HEK293 (cell line): ENCODE data around the gene DNMT3A.

Source experiments
- ZBTB8A ChIP-seq: fragments of 450-650 bp; formaldehyde crosslinking; IDR thresholded peaks from 2 replicates; pipeline ENCODE4 v1.5.1; 2016; ENCODE audit warnings: missing biosample characterization, missing genetic modification characterization
- ZNF610 ChIP-seq: fragments of 450-650 bp; formaldehyde crosslinking; IDR thresholded peaks from 2 replicates; pipeline ENCODE4 v1.5.1; 2016; ENCODE audit warnings: missing biosample characterization, missing genetic modification characterization, borderline replicate concordance
- ZXDB ChIP-seq: fragments of 450-650 bp; formaldehyde crosslinking; IDR thresholded peaks from 2 replicates; pipeline ENCODE4 v1.5.1; 2016; ENCODE audit warnings: missing biosample characterization, missing genetic modification characterization
- TF ChIP-seq, protein P1 (sequence below): fragments of 450-650 bp; formaldehyde crosslinking; IDR thresholded peaks from 2 replicates; pipeline ENCODE4 v1.5.1; 2016; ENCODE audit warnings: missing biosample characterization, missing genetic modification characterization
- TF ChIP-seq, protein P2 (sequence below): fragments of 450-650 bp; formaldehyde crosslinking; IDR thresholded peaks from 2 replicates; pipeline ENCODE4 v1.5.1; 2016; ENCODE audit warnings: missing biosample characterization, missing genetic modification characterization

DNA sequence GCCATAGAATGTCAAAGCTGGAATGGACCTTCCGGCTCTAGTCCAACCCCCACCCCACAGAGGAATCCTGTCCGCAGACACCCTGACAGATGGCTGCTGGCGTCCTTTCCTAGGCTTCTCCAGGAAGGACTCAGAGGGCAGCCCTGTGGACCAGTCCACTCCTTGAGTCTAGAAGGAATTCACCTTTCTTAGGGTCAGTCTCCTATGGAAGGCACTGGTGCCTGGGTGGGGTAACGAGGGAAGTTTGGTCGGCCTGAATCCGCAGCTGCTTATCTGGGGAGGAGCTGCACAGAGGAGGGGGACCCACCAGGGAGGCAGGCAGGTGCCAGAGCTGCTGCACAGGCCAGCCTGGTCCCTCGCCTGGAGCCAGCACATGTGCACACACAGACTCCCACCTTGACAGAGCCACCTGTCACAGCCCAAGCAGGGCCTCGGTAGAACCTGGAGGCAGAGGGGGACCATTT is 2.5 kb downstream of the DNMT3A start:
- TF ChIP-seq, protein P1, sequence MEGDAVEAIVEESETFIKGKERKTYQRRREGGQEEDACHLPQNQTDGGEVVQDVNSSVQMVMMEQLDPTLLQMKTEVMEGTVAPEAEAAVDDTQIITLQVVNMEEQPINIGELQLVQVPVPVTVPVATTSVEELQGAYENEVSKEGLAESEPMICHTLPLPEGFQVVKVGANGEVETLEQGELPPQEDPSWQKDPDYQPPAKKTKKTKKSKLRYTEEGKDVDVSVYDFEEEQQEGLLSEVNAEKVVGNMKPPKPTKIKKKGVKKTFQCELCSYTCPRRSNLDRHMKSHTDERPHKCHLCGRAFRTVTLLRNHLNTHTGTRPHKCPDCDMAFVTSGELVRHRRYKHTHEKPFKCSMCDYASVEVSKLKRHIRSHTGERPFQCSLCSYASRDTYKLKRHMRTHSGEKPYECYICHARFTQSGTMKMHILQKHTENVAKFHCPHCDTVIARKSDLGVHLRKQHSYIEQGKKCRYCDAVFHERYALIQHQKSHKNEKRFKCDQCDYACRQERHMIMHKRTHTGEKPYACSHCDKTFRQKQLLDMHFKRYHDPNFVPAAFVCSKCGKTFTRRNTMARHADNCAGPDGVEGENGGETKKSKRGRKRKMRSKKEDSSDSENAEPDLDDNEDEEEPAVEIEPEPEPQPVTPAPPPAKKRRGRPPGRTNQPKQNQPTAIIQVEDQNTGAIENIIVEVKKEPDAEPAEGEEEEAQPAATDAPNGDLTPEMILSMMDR (tag by site-specific recombination) = no peak
- TF ChIP-seq ZXDB (tag by site-specific recombination) (no peak), ZBTB8A (tag by site-specific recombination) (no peak), ZNF610 (tag by site-specific recombination) (no peak)
- TF ChIP-seq, protein P2, sequence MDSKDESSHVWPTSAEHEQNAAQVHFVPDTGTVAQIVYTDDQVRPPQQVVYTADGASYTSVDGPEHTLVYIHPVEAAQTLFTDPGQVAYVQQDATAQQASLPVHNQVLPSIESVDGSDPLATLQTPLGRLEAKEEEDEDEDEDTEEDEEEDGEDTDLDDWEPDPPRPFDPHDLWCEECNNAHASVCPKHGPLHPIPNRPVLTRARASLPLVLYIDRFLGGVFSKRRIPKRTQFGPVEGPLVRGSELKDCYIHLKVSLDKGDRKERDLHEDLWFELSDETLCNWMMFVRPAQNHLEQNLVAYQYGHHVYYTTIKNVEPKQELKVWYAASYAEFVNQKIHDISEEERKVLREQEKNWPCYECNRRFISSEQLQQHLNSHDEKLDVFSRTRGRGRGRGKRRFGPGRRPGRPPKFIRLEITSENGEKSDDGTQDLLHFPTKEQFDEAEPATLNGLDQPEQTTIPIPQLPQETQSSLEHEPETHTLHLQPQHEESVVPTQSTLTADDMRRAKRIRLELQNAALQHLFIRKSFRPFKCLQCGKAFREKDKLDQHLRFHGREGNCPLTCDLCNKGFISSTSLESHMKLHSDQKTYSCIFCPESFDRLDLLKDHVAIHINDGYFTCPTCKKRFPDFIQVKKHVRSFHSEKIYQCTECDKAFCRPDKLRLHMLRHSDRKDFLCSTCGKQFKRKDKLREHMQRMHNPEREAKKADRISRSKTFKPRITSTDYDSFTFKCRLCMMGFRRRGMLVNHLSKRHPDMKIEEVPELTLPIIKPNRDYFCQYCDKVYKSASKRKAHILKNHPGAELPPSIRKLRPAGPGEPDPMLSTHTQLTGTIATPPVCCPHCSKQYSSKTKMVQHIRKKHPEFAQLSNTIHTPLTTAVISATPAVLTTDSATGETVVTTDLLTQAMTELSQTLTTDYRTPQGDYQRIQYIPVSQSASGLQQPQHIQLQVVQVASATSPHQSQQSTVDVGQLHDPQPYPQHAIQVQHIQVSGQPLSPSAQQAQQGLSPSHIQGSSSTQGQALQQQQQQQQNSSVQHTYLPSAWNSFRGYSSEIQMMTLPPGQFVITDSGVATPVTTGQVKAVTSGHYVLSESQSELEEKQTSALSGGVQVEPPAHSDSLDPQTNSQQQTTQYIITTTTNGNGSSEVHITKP (tag by site-specific recombination) = no peak
